Gastrocnemius medialis (tissue), 4 donors: ENCODE data around the gene KIF21B.

Experiments
- POLR2A ChIP-seq, 2 donors: fragments of 450-650 bp; IDR thresholded peaks; one replicate each; pipeline ENCODE4 v1.6.1; 2017; ENCODE audit warnings: antibody characterized with exemption in 2 of 2, mild to moderate bottlenecking in 2 of 2, moderate library complexity in 2 of 2
- TF ChIP-seq, protein P1 (sequence below), 5 experiments: fragments of 450-650 bp in 3 of 5; fragments of 200-600 bp in 2 of 5; sonication (generic) in 2 of 5; IDR thresholded peaks in 4 of 5; conservative IDR thresholded peaks in 1 of 5; 1 replicate in 4 of 5; 2 replicates in 1 of 5; pipeline ENCODE4 v1.5.1; 2016 to 2019; ENCODE audit warnings: antibody characterized with exemption in 5 of 5, mild to moderate bottlenecking in 3 of 5, moderate library complexity in 3 of 5

DNA sequence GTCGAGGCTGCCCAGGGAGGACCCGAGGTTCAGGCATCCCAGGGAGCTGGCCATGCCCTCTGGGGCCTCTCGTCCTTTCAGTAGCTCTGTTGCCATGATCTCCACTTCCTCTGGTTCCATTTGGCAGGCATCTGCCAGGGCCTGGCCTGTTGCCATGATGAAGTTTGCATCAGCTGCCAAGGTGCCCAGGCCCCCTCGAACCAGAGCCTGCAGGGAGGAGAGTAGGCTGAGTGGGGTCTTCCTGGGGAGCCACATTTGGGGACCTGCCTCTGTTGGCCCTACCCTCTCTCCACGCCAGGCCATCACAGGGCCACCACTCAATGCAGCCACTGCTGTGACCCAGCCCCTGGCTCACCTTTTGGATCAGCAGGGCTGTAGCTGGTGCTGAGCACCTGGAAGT, 16.4 kb upstream of the KIF21B start:
- TF ChIP-seq, protein P1, sequence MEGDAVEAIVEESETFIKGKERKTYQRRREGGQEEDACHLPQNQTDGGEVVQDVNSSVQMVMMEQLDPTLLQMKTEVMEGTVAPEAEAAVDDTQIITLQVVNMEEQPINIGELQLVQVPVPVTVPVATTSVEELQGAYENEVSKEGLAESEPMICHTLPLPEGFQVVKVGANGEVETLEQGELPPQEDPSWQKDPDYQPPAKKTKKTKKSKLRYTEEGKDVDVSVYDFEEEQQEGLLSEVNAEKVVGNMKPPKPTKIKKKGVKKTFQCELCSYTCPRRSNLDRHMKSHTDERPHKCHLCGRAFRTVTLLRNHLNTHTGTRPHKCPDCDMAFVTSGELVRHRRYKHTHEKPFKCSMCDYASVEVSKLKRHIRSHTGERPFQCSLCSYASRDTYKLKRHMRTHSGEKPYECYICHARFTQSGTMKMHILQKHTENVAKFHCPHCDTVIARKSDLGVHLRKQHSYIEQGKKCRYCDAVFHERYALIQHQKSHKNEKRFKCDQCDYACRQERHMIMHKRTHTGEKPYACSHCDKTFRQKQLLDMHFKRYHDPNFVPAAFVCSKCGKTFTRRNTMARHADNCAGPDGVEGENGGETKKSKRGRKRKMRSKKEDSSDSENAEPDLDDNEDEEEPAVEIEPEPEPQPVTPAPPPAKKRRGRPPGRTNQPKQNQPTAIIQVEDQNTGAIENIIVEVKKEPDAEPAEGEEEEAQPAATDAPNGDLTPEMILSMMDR (IDR thresholded peaks at IDR 0.05 in 4 of 5, conservative IDR thresholded peaks at IDR 0.05 in 1 of 5) = no peak
- TF ChIP-seq POLR2A (IDR thresholded peaks at IDR 0.05) = no peak
